Measurements from ENCODE around the gene ZBTB5. TPM values are rescaled to one million over a fixed set of nuclear protein-coding genes. Genes with fewer than 3 reads are reported as not detected.
"Not testable (repeated sequence)": the region's sequence is repeated elsewhere in the genome, so short reads cannot be mapped to it uniquely, and the experiment has no call there.

ZBTB5 gene
- total RNA-seq, 1 experiment from 2014 or later = 5.8 TPM

DNA sequence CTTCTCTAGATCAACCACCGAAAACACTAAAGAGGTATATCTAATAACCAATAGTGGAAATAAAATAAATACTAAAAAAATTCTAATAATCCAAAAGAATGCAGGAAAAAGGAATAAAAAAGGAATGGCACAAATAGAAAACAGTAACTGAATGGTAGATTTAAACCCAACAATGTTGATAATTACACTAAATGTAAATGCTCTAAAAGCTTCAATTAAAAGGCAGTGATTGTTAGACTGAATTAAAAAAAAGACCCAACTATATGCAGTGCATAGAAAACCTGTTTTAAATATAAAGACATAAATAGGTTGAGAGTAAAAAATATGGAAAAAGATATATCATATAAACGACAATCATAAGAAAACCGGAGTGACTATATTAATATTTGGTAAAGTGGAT lies 9.2 kb upstream of the ZBTB5 start:
- Histone ChIP-seq H3F3A (ENCODE audit: low read length, unreplicated experiment) (no peaks in the 10 kb centered on the region), H3K4me2 (ENCODE audit: low read length) (no peak overlapping the region), H3K27me3 (ENCODE audit: low read length) (no peaks in the 10 kb centered on the region), H3K4me3 (ENCODE audit: low read length) (no peak overlapping the region), H3K36me3 (ENCODE audit: low read depth, low read length) (no peaks in the 10 kb centered on the region), H3K4me1 (ENCODE audit: insufficient read depth, low read length) (peaks cover 10% of the 10 kb centered on the region), H2AFZ (ENCODE audit: low read length) (no peak overlapping the region), H3K9me3 (ENCODE audit: low read length) (no peaks in the 10 kb centered on the region), H3K27ac (ENCODE audit: low read length) (no peak overlapping the region), H3K79me2 (ENCODE audit: low read length) (no peaks in the 10 kb centered on the region), H3K9me2 (replicated peaks; ENCODE audit: low read length) (no peaks in the 10 kb centered on the region), H3K9ac (ENCODE audit: low read length) (no peak overlapping the region), H4K20me1 (ENCODE audit: low read length) (no peaks in the 10 kb centered on the region)
- POLR2A ChIA-PET (ENCODE audit: unreplicated experiment) = no interaction called here
- CTCF ChIA-PET = no interaction called here
- no TSS peak for BruUV-seq (replicated peaks)
- DNase-seq (no peak), ATAC-seq (no peak)
- TF ChIP-seq EZH2 (IDR thresholded peaks at IDR 0.05; ENCODE audit: low read length, unreplicated experiment) (no peak), EZH2phosphoT487 (IDR thresholded peaks at IDR 0.05; ENCODE audit: borderline replicate concordance, low read length) (no peak)
- TF ChIP-seq, protein P1, sequence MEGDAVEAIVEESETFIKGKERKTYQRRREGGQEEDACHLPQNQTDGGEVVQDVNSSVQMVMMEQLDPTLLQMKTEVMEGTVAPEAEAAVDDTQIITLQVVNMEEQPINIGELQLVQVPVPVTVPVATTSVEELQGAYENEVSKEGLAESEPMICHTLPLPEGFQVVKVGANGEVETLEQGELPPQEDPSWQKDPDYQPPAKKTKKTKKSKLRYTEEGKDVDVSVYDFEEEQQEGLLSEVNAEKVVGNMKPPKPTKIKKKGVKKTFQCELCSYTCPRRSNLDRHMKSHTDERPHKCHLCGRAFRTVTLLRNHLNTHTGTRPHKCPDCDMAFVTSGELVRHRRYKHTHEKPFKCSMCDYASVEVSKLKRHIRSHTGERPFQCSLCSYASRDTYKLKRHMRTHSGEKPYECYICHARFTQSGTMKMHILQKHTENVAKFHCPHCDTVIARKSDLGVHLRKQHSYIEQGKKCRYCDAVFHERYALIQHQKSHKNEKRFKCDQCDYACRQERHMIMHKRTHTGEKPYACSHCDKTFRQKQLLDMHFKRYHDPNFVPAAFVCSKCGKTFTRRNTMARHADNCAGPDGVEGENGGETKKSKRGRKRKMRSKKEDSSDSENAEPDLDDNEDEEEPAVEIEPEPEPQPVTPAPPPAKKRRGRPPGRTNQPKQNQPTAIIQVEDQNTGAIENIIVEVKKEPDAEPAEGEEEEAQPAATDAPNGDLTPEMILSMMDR (conservative IDR thresholded peaks at IDR 0.05; ENCODE audit: low read depth, low read length) = no peak
- intact Hi-C loops (cut with micrococcal nuclease) = no loop called here

DNA sequence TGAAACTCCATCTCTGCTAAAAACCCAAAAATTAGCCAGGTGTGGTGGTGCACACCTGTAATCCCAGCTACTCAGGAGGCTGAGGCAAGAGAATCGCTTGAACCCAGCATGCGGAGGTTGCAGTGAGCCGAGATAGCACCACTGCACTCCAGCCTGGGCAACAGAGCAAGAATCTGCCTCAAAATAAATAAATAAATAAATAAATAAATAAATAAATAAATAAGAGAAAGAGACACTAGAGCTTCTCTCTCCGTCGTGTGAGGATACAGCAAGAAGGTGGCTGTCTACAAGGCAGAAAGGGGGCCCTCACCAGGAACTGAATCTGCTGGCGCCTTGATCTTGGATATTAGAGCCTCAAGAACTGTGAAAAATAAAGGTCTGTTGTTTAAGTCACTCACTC lies 8.7 kb upstream of the ZBTB5 start:
- not testable (repeated sequence) for H3K27ac ChIP-seq (ENCODE audit: low read length)

DNA sequence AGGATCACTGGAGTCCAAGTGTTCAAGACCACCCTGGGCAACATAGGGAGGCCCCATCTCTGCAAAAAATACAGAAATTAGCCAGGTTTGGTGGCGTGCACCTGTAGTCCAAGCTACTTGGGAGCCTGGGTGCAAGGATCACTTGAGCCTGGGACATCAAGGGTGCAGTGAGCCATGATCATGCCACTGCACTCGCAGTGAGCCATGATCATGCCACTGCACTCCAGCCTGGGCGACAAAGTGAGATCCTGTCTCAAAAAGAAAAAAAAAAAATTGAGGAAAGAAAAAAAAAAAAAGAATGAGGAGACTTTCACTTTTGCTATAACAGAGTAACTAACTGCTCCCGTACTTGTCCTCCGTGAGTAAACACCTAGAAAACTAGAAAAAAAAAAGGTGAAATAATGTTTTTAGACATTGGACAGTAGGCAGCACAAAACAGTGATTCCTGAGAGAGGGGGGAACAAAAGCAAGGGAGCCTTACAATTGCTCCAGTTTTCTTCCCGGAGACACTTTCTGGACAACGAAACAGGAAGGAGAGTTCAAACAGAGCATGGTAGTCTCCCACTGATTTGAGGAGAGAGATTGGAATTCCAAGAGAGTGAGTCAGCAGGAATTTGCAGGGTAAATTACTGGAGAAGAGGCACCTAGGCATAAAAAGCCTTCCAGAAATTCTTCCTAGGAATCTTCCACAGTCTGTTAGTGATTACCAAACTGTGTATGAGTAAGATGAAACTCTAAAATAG lies 6.9 kb upstream of the ZBTB5 start:
- CTCF ChIA-PET = no interaction called here
- H3K36me3 ChIP-seq (ENCODE audit: low read depth, low read length) = no peaks in the 10 kb centered on the region
- no peaks in the 10 kb centered on the region for H3K27me3 ChIP-seq (ENCODE audit: low read length)
- no peaks in the 10 kb centered on the region for H3K9me2 ChIP-seq (replicated peaks; ENCODE audit: low read length)
- no peaks in the 10 kb centered on the region for H3F3A ChIP-seq (ENCODE audit: low read length, unreplicated experiment)
- H3K79me2 ChIP-seq (ENCODE audit: low read length) = no peaks in the 10 kb centered on the region
- intact Hi-C loops (cut with micrococcal nuclease) = no loop called here
- ATAC-seq (peak; percentile 96), DNase-seq (peak; percentile 96)
- peak overlapping the region; percentile 89 for H2AFZ ChIP-seq (ENCODE audit: low read length)
- peak overlapping the region; percentile 95 for H3K27ac ChIP-seq (ENCODE audit: low read length)
- TSS peak; percentile 84 for BruUV-seq (replicated peaks)
- no peaks in the 10 kb centered on the region for H3K9me3 ChIP-seq (ENCODE audit: low read length)
- H3K4me2 ChIP-seq (ENCODE audit: low read length) = peak overlapping the region; percentile 89
- no peaks in the 10 kb centered on the region for H4K20me1 ChIP-seq (ENCODE audit: low read length)
- peak overlapping the region; percentile 75 for H3K4me3 ChIP-seq (ENCODE audit: low read length)
- peaks cover 10% of the 10 kb centered on the region for H3K4me1 ChIP-seq (ENCODE audit: insufficient read depth, low read length)
- TF ChIP-seq, protein P1 (conservative IDR thresholded peaks at IDR 0.05; ENCODE audit: low read depth, low read length) = no peak
- no peak for TF ChIP-seq EZH2 (IDR thresholded peaks at IDR 0.05; ENCODE audit: low read length, unreplicated experiment)
- no peak for TF ChIP-seq EZH2phosphoT487 (IDR thresholded peaks at IDR 0.05; ENCODE audit: borderline replicate concordance, low read length)
- H3K9ac ChIP-seq (ENCODE audit: low read length) = peak overlapping the region; percentile 76
- POLR2A ChIA-PET (ENCODE audit: unreplicated experiment) = no interaction called here

More for the DNA sequence above, 8.7 kb upstream of the ZBTB5 start:
- H3K4me3 ChIP-seq (ENCODE audit: low read length); POLR2A ChIA-PET (ENCODE audit: unreplicated experiment); H3K4me2 ChIP-seq (ENCODE audit: low read length); H3K79me2 ChIP-seq (ENCODE audit: low read length); H4K20me1 ChIP-seq (ENCODE audit: low read length); H3K27me3 ChIP-seq (ENCODE audit: low read length); ATAC-seq; H2AFZ ChIP-seq (ENCODE audit: low read length); H3F3A ChIP-seq (ENCODE audit: low read length, unreplicated experiment); DNase-seq; BruUV-seq (replicated peaks); H3K36me3 ChIP-seq (ENCODE audit: low read depth, low read length); intact Hi-C loops (cut with micrococcal nuclease); H3K9me2 ChIP-seq (replicated peaks; ENCODE audit: low read length); H3K9me3 ChIP-seq (ENCODE audit: low read length); H3K4me1 ChIP-seq (ENCODE audit: insufficient read depth, low read length); H3K9ac ChIP-seq (ENCODE audit: low read length); CTCF ChIA-PET: not testable (repeated sequence)

All from PC-3 (cell line).